ENCODE measurements around the gene DBT.

GRCh38 chr1:100249537-100250257 lies at the start of gene DBT:
- TF ChIP-seq CTCF (IDR thresholded peaks at IDR 0.05; ENCODE audit: borderline replicate concordance, extremely low read depth, low read length, poor library complexity, severe bottlenecking), result peak; percentile 0
- no peak for TF ChIP-seq EZH2 (IDR thresholded peaks at IDR 0.05; ENCODE audit: borderline replicate concordance, low read depth, low read length, severe bottlenecking)
